MM.1S (cell line): ENCODE results near the gene FLYWCH1.
A peak's percentile ranks its signal among the peaks of the same experiment; 100 is the strongest.

Experiments used
- DNase-seq: peaks from one replicate; pipeline ENCODE4 v3.0.0-alpha.2; 2015
- H2AFZ ChIP-seq: fragments of 300-600 bp; sonication (generic); 2 replicates; pipeline ENCODE4 v1.6.0; 2016; ENCODE audit warnings: antibody characterized with exemption, low read length
- H3F3A ChIP-seq: fragments of 300-600 bp; sonication (generic); 2 replicates; pipeline ENCODE4 v1.6.1; 2016; ENCODE audit warnings: mild to moderate bottlenecking, antibody characterized with exemption, low read length, moderate library complexity, mixed read lengths; ENCODE audit not compliant: insufficient read depth
- H3K27ac ChIP-seq: fragments of 300-600 bp; sonication (generic); 2 replicates; pipeline ENCODE4 v1.5.1; 2016; ENCODE audit warnings: mild to moderate bottlenecking, low read length
- H3K27me3 ChIP-seq: fragments of 300-600 bp; sonication (generic); replicated peaks from 2 replicates; pipeline ENCODE4 v1.6.0; 2016; ENCODE audit warnings: low read length; ENCODE audit not compliant: insufficient read depth
- H3K36me3 ChIP-seq: fragments of 300-600 bp; sonication (generic); replicated peaks from 2 replicates; pipeline ENCODE4 v1.6.1; 2016; ENCODE audit warnings: mild to moderate bottlenecking, low read length, mixed read lengths; ENCODE audit not compliant: insufficient read depth
- H3K4me1 ChIP-seq: fragments of 300-600 bp; sonication (generic); 2 replicates; pipeline ENCODE4 v1.6.1; 2016; ENCODE audit warnings: low read length, mixed read lengths
- H3K4me2 ChIP-seq: fragments of 300-600 bp; sonication (generic); 2 replicates; pipeline ENCODE4 v1.6.0; 2016; ENCODE audit warnings: low read depth, low read length
- H3K4me3 ChIP-seq: fragments of 300-600 bp; sonication (generic); 2 replicates; pipeline ENCODE4 v1.5.1; 2016; ENCODE audit warnings: low read length, mixed read lengths
- H3K79me2 ChIP-seq: fragments of 300-600 bp; sonication (generic); 2 replicates; pipeline ENCODE4 v1.6.1; 2016; ENCODE audit warnings: mixed run types, low read length, mixed read lengths
- H3K9ac ChIP-seq: fragments of 300-600 bp; sonication (generic); 2 replicates; pipeline ENCODE4 v1.6.1; 2016; ENCODE audit warnings: low read length, mixed read lengths
- H3K9me2 ChIP-seq: fragments of 300-600 bp; sonication (generic); replicated peaks from 2 replicates; pipeline ENCODE4 v1.6.1; 2016; ENCODE audit warnings: mild to moderate bottlenecking, low read length, mixed read lengths; ENCODE audit not compliant: insufficient read depth
- H3K9me3 ChIP-seq: fragments of 300-600 bp; sonication (generic); replicated peaks from 2 replicates; pipeline ENCODE4 v1.6.1; 2016; ENCODE audit warnings: mild to moderate bottlenecking, low read length, mixed read lengths; ENCODE audit not compliant: insufficient read depth
- H4K20me1 ChIP-seq: fragments of 300-600 bp; sonication (generic); 2 replicates; pipeline ENCODE4 v1.6.1; 2016; ENCODE audit warnings: mild to moderate bottlenecking, low read length, moderate library complexity, mixed read lengths; ENCODE audit not compliant: insufficient read depth
- EZH2 ChIP-seq: fragments of 300-600 bp; sonication (generic); optimal IDR thresholded peaks from 2 replicates; pipeline ENCODE3; 2017; ENCODE audit warnings: low read depth, mild to moderate bottlenecking, antibody characterized with exemption, low read length, mixed read lengths
- EZH2phosphoT487 ChIP-seq: fragments of 300-600 bp; sonication (generic); IDR thresholded peaks from 2 replicates; pipeline ENCODE4 v1.6.1; 2018; ENCODE audit warnings: antibody characterized with exemption, low read length
- TF ChIP-seq, protein P1 (sequence below): fragments of 300-600 bp; sonication (generic); IDR thresholded peaks from 2 replicates; pipeline ENCODE4 v1.5.1; 2016; ENCODE audit warnings: antibody characterized with exemption, low read length, mixed read lengths

The FLYWCH1 gene

DNA sequence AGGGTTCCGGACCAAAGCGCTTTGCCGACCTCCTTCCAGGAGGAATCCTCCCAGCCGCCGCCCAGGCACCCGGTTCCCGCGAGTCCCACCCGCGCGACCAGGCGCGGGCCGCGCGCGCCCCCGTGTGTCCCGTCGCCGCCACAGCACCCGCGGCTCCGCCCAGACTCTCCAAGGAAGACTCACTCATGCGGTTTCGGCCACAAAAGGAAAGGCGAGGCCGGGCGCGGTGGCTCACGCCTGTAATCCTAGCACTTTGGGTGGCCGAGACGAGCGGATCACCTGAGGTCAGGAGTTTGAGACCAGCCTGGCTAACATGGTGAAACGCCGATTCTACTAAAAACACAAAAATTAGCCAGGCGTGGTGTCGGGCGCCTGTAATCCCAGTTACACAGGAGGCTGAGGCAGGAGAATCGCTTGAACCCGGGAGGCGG is 72.0 kb downstream of the FLYWCH1 start:
- Histone ChIP-seq H3K9me2 (no peaks in the 10 kb centered on the region), H3K4me2 (peak overlapping the region; percentile 74; the same call in 1 of the 2 replicates), H3K4me1 (peaks cover 5% of the 10 kb centered on the region; the same call in 1 of the 2 replicates), H3K9me3 (no peaks in the 10 kb centered on the region), H3K27ac (no peak overlapping the region), H3F3A (0 out of 2 replicates have a peak, but pooled peaks cover 2% of the 10 kb centered on the region), H3K4me3 (peak overlapping the region; percentile 43; the same call in 1 of the 2 replicates), H3K27me3 (peaks cover 49% of the 10 kb centered on the region), H2AFZ (peak overlapping the region; percentile 61; the same call in 1 of the 2 replicates), H3K9ac (no peak overlapping the region), H3K36me3 (no peaks in the 10 kb centered on the region), H4K20me1 (no peaks in the 10 kb centered on the region), H3K79me2 (peaks cover 15% of the 10 kb centered on the region)
- DNase-seq, result peak; percentile 70
- TF ChIP-seq EZH2, result no peak
- TF ChIP-seq, protein P1, sequence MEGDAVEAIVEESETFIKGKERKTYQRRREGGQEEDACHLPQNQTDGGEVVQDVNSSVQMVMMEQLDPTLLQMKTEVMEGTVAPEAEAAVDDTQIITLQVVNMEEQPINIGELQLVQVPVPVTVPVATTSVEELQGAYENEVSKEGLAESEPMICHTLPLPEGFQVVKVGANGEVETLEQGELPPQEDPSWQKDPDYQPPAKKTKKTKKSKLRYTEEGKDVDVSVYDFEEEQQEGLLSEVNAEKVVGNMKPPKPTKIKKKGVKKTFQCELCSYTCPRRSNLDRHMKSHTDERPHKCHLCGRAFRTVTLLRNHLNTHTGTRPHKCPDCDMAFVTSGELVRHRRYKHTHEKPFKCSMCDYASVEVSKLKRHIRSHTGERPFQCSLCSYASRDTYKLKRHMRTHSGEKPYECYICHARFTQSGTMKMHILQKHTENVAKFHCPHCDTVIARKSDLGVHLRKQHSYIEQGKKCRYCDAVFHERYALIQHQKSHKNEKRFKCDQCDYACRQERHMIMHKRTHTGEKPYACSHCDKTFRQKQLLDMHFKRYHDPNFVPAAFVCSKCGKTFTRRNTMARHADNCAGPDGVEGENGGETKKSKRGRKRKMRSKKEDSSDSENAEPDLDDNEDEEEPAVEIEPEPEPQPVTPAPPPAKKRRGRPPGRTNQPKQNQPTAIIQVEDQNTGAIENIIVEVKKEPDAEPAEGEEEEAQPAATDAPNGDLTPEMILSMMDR, result peak; percentile 90

DNA sequence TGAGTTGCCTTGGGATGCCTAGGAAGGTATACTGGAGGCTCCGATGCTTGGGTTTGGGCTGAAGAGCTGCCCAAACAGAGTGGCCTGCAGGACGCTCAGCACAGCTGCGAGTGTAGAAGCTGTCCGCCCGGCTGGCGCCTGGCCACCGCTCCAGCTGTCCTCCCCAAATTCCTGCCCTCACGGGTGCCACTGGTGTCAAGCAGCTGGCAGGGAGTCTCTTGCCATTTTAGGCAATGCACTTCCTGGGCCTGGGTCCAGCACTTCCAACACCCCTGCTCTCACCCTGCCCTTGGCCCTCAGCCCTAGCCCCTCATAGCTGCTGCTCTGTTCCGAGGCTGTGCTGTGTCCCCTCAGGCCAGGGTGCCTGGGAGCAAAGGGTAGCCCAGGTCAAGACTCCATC is 73.7 kb downstream of the FLYWCH1 start:
- Histone ChIP-seq H3F3A (0 out of 2 replicates have a peak, but pooled peaks cover 2% of the 10 kb centered on the region), H3K36me3 (no peaks in the 10 kb centered on the region), H4K20me1 (no peaks in the 10 kb centered on the region), H3K4me2 (no peak overlapping the region), H3K79me2 (no peaks in the 10 kb centered on the region), H3K27me3 (peaks cover 66% of the 10 kb centered on the region), H3K9me2 (no peaks in the 10 kb centered on the region), H3K9me3 (no peaks in the 10 kb centered on the region), H3K27ac (no peak overlapping the region), H3K9ac (no peak overlapping the region), H3K4me3 (no peak overlapping the region), H3K4me1 (peaks cover 5% of the 10 kb centered on the region; the same call in 1 of the 2 replicates), H2AFZ (no peak overlapping the region)
- no peak for DNase-seq
- no peak for TF ChIP-seq EZH2phosphoT487

DNA sequence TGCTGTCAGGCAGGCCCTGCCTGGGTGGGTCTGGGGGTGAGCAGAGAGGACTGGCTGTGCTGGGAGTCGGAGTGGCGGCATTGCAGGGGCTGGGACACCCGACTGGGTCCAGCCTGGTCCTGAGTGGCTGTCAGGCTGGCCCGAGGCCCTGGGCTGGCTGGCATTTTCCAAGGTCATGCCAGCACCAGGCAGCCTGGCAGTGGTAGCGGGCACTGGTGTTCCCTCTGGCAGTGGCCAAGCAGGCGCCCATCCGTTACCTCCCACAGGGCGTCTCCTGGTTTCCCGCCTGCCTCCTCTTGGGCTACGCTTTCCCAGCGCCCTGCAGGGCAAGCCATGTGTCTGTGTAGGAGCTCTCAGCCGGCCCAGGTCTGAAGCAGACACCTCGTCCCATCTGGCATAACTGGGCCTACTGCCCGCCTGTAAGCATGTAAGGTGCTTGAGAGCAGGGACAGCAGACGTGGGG is 74.2 kb downstream of the FLYWCH1 start:
- Histone ChIP-seq H3K4me1 (peaks cover 5% of the 10 kb centered on the region; the same call in 1 of the 2 replicates), H3K36me3 (no peaks in the 10 kb centered on the region), H3K27me3 (peaks cover 71% of the 10 kb centered on the region), H3K9me2 (no peaks in the 10 kb centered on the region), H3K9me3 (no peaks in the 10 kb centered on the region), H3K27ac (no peak overlapping the region), H2AFZ (no peak overlapping the region), H3K9ac (no peak overlapping the region), H3K79me2 (no peaks in the 10 kb centered on the region), H4K20me1 (no peaks in the 10 kb centered on the region), H3K4me2 (no peak overlapping the region), H3K4me3 (no peak overlapping the region), H3F3A (0 out of 2 replicates have a peak, but pooled peaks cover 2% of the 10 kb centered on the region)
- no peak for DNase-seq
- TF ChIP-seq EZH2, result no peak

DNA sequence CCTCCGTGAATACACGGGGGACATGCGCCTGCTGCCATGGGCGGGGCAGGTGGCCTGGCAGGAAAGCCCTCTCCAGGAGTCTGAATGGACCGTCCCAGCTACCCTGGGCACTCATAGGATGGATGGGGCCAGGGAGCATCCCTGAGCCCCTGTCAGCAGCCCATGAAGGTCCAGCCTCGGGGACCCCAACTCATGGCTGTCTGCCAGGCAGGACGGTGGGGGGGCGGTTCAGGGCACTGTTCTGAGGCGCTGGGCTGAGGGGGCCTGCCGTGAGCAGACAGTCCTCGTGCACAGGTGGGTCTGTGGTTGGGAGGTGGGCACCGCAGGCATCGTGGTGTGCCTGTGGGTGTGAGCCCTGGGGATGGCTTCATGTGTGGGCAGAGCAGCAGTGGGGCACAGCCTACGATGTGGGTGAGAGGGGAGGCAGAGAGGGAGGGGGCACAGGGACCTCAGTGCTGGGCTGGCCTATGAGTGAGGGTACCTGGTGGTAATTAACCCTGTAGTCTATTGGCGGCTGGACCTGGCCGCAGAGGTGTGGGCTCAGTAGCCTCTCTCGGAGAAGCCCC is 75.0 kb downstream of the FLYWCH1 start:
- no peaks in the 10 kb centered on the region for H3K36me3 ChIP-seq
- peaks cover 5% of the 10 kb centered on the region; the same call in 1 of the 2 replicates for H3K4me1 ChIP-seq
- no peak overlapping the region for H3K4me2 ChIP-seq
- no peak overlapping the region for H2AFZ ChIP-seq
- H3F3A ChIP-seq, result 0 out of 2 replicates have a peak, but pooled peaks cover 2% of the 10 kb centered on the region
- H3K27ac ChIP-seq, result no peak overlapping the region
- H3K9ac ChIP-seq, result no peak overlapping the region
- DNase-seq, result no peak
- H3K9me2 ChIP-seq, result no peaks in the 10 kb centered on the region
- no peaks in the 10 kb centered on the region for H3K79me2 ChIP-seq
- H4K20me1 ChIP-seq, result no peaks in the 10 kb centered on the region
- H3K9me3 ChIP-seq, result no peaks in the 10 kb centered on the region
- no peak overlapping the region for H3K4me3 ChIP-seq
- H3K27me3 ChIP-seq, result peaks cover 78% of the 10 kb centered on the region
- TF ChIP-seq EZH2phosphoT487 (no peak), EZH2 (no peak)
- TF ChIP-seq, protein P1, result no peak
